DOHH2 (cell line): Measurements from ENCODE around the gene KRT82.

ENCODE experiments used
- H3F3A ChIP-seq: fragments of 200-600 bp; sonication (generic), shearing (Covaris generic); 2 replicates; pipeline ENCODE4 v1.6.0; 2016; ENCODE audit warnings: antibody characterized with exemption, mild to moderate bottlenecking; ENCODE audit not compliant: control insufficient read depth, insufficient read depth
- H3K27ac ChIP-seq: fragments of 200-600 bp; sonication (generic); 2 replicates; pipeline ENCODE4 v1.5.1; 2014; ENCODE audit warnings: low read depth, mild to moderate bottlenecking, low read length, moderate library complexity
- H3K27me3 ChIP-seq: fragments of 200-600 bp; sonication (generic); 2 replicates; pipeline ENCODE4 v1.6.1; 2014; ENCODE audit warnings: mild to moderate bottlenecking, low read length, mixed read lengths; ENCODE audit not compliant: control insufficient read depth
- H3K36me3 ChIP-seq: fragments of 200-600 bp; sonication (generic); 2 replicates; pipeline ENCODE4 v1.6.1; 2014; ENCODE audit warnings: mild to moderate bottlenecking, low read length, moderate library complexity, mixed read lengths; ENCODE audit not compliant: control insufficient read depth
- H3K4me1 ChIP-seq: fragments of 200-600 bp; sonication (generic); 2 replicates; pipeline ENCODE4 v1.6.1; 2014; ENCODE audit warnings: mild to moderate bottlenecking, low read length, mixed read lengths; ENCODE audit not compliant: control insufficient read depth
- H3K4me2 ChIP-seq: fragments of 200-600 bp; sonication (generic); 2 replicates; pipeline ENCODE4 v1.6.0; 2014; ENCODE audit warnings: mild to moderate bottlenecking, low read length, moderate library complexity
- H3K4me3 ChIP-seq: fragments of 200-600 bp; sonication (generic); 2 replicates; pipeline ENCODE4 v1.5.1; 2014; ENCODE audit warnings: mild to moderate bottlenecking, low read length, mixed read lengths
- H3K79me2 ChIP-seq: fragments of 200-600 bp; sonication (generic); 2 replicates; pipeline ENCODE4 v1.6.1; 2014; ENCODE audit warnings: mild to moderate bottlenecking, low read length, mixed read lengths; ENCODE audit not compliant: control insufficient read depth
- H3K9me2 ChIP-seq: fragments of 200-600 bp; sonication (generic); replicated peaks from 2 replicates; pipeline ENCODE4 v1.6.1; 2014; ENCODE audit warnings: mild to moderate bottlenecking, low read length, mixed read lengths; ENCODE audit not compliant: control insufficient read depth
- H3K9me3 ChIP-seq: fragments of 200-600 bp; sonication (generic); 2 replicates; pipeline ENCODE4 v1.6.1; 2014; ENCODE audit warnings: antibody characterized with exemption, low read length, mixed read lengths; ENCODE audit not compliant: control insufficient read depth, insufficient read depth
- H4K20me1 ChIP-seq: fragments of 200-600 bp; sonication (generic); 2 replicates; pipeline ENCODE4 v1.6.0; 2014; ENCODE audit warnings: low read depth, mild to moderate bottlenecking, antibody characterized with exemption, low read length, moderate library complexity; ENCODE audit not compliant: control insufficient read depth, insufficient read depth
- CTCF ChIP-seq: fragments of 200-600 bp; sonication (generic); IDR thresholded peaks from one replicate; pipeline ENCODE4 v1.5.1; 2014; ENCODE audit warnings: antibody characterized with exemption, mild to moderate bottlenecking, low read depth, low read length; ENCODE audit not compliant: poor library complexity, severe bottlenecking
- EZH2phosphoT487 ChIP-seq: fragments of 200-600 bp; sonication (generic); IDR thresholded peaks from 2 replicates; pipeline ENCODE4 v1.6.1; 2017; ENCODE audit warnings: borderline replicate concordance, mild to moderate bottlenecking, antibody characterized with exemption, low read length, moderate library complexity, mixed read lengths

Gene KRT82

GRCh38 chr12:52355176-52355575 lies 51.0 kb downstream of the KRT82 start:
- Histone ChIP-seq H3K4me1 (peaks cover 24% of the 10 kb centered on the region), H3K36me3 (no peaks in the 10 kb centered on the region)
- no peak for TF ChIP-seq EZH2phosphoT487
- TF ChIP-seq CTCF: no peak

GRCh38 chr12:52354200-52354599 lies 51.9 kb downstream of the KRT82 start:
- Histone ChIP-seq H3K4me2 (no peak overlapping the region), H3K27me3 (peaks cover 27% of the 10 kb centered on the region), H3K27ac (no peak overlapping the region), H3K36me3 (no peaks in the 10 kb centered on the region), H3K4me3 (no peak overlapping the region), H3F3A (peaks cover 4% of the 10 kb centered on the region; the same call in 1 of the 2 replicates), H4K20me1 (0 out of 2 replicates have a peak, but pooled peaks cover 5% of the 10 kb centered on the region), H3K9me2 (no peaks in the 10 kb centered on the region), H3K4me1 (peaks cover 18% of the 10 kb centered on the region), H3K9me3 (no peaks in the 10 kb centered on the region), H3K79me2 (no peaks in the 10 kb centered on the region)
- TF ChIP-seq EZH2phosphoT487 (no peak), CTCF (no peak)

More at GRCh38 chr12:52355176-52355575, 51.0 kb downstream of the KRT82 start:
- 0 out of 2 replicates have a peak, but pooled peaks cover 5% of the 10 kb centered on the region for H4K20me1 ChIP-seq
- H3K79me2 ChIP-seq: no peaks in the 10 kb centered on the region
- H3K9me3 ChIP-seq: no peaks in the 10 kb centered on the region
- no peaks in the 10 kb centered on the region for H3K9me2 ChIP-seq
- H3K4me2 ChIP-seq: no peak overlapping the region
- peaks cover 4% of the 10 kb centered on the region; the same call in 1 of the 2 replicates for H3F3A ChIP-seq
- H3K4me3 ChIP-seq: no peak overlapping the region
- H3K27ac ChIP-seq: no peak overlapping the region
- peaks cover 25% of the 10 kb centered on the region for H3K27me3 ChIP-seq

GRCh38 chr12:52353766-52354165 lies 52.4 kb downstream of the KRT82 start:
- TF ChIP-seq CTCF (no peak), EZH2phosphoT487 (no peak)
- H3K4me1 ChIP-seq: peaks cover 14% of the 10 kb centered on the region
- peaks cover 1% of the 10 kb centered on the region; the same call in 1 of the 2 replicates for H3F3A ChIP-seq

More at GRCh38 chr12:52353766-52354165, 52.4 kb downstream of the KRT82 start:
- no peaks in the 10 kb centered on the region for H3K9me3 ChIP-seq
- H3K4me2 ChIP-seq: no peak overlapping the region
- no peak overlapping the region for H3K4me3 ChIP-seq
- H4K20me1 ChIP-seq: 0 out of 2 replicates have a peak, but pooled peaks cover 5% of the 10 kb centered on the region
- H3K79me2 ChIP-seq: no peaks in the 10 kb centered on the region
- no peaks in the 10 kb centered on the region for H3K9me2 ChIP-seq
- no peak overlapping the region for H3K27ac ChIP-seq
- peaks cover 27% of the 10 kb centered on the region for H3K27me3 ChIP-seq
- H3K36me3 ChIP-seq: no peaks in the 10 kb centered on the region
